ENCODE results near the gene RBP4.
A peak's percentile ranks its signal among the peaks of the same experiment; 100 is the strongest.
"Not testable (repeated sequence)": the region's sequence is repeated elsewhere in the genome, so short reads cannot be mapped to it uniquely, and the experiment has no call there.

Gene RBP4

DNA sequence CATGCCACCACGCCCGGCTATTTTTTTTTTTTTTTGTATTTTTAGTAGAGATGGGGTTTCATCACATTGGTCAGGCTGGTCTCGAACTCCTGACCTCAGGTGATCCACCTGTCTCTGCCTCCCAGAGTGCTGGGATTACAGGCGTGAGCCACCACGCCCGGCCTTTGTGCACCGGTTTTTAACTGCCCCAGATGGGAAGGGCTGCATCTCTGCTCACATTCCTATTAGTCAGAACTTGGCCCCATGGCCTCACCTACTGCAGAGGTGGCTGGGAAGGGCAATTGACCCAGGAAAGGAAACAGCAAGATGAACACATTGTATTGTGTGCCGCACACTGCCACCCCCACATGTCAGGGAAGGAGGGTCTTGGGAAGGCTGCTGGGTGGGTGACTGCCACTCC lies 54.0 kb downstream of the RBP4 start:
- H3K27me3 ChIP-seq (ENCODE audit: insufficient read depth, low read length); H2AFZ ChIP-seq (ENCODE audit: low read length, unreplicated experiment); H3K36me3 ChIP-seq (ENCODE audit: insufficient read depth, low read length); H3K79me2 ChIP-seq (ENCODE audit: control insufficient read depth, insufficient read depth, low read length, unreplicated experiment); H3K4me3 ChIP-seq (ENCODE audit: low read depth, low read length); H3K27ac ChIP-seq (ENCODE audit: low read depth, low read length): not testable (repeated sequence)
- H3K4me1 ChIP-seq (ENCODE audit: control insufficient read depth, insufficient read depth, low read length, unreplicated experiment) = peaks cover 11% of the 10 kb centered on the region

DNA sequence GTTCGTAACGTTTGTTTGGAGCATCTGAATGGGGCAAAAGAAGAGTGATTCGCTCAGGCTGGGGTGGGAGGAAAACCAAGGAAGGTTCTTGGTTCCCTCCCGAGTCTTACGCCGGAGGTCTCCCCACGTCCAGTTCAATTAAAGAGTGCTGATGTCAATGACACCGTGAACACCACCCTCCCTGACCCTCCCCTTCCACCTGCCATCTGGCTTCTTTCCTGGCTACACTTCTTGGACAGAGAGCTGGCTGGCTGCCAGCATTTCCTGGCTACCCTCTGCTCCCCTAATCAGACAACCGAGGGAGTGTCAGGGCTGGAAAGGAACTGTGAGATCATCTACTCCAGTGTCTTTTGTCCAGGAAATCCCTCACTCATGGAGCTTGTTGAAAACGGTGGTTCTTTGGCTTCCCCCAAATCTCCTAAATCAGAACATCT lies 58.7 kb downstream of the RBP4 start:
- Histone ChIP-seq H3K79me2 (ENCODE audit: control insufficient read depth, insufficient read depth, low read length, unreplicated experiment) (no peaks in the 10 kb centered on the region), H3K4me1 (ENCODE audit: control insufficient read depth, insufficient read depth, low read length, unreplicated experiment) (no peaks in the 10 kb centered on the region), H3K27me3 (ENCODE audit: insufficient read depth, low read length) (no peaks in the 10 kb centered on the region), H3K4me3 (ENCODE audit: low read depth, low read length) (peak overlapping the region; percentile 56), H2AFZ (ENCODE audit: low read length, unreplicated experiment) (no peak overlapping the region), H3K36me3 (ENCODE audit: insufficient read depth, low read length) (no peaks in the 10 kb centered on the region), H3K27ac (ENCODE audit: low read depth, low read length) (no peak overlapping the region)
